Upper lobe of left lung (tissue), 6 donors: Measurements from ENCODE around the gene RS1. TPM values are rescaled to one million over a fixed set of nuclear protein-coding genes. Genes with fewer than 3 reads are reported as not detected.

Experiments used
- ATAC-seq, 2 donors: fragments of 200-7000 bp; cut with Tn5 transposase; one replicate each; pipeline ENCODE4 v1.9.1; 2022; ENCODE audit warnings: mild to moderate bottlenecking in 2 of 2, moderate library complexity in 2 of 2; ENCODE audit not compliant: low FRiP score in 2 of 2
- DNase-seq, 2 donors: peaks; one replicate each; pipeline ENCODE4 v3.0.0-alpha.2; 2019 to 2020
- H3K27ac ChIP-seq, 4 donors: fragments of 200-600 bp; sonication (generic); one replicate each; pipeline ENCODE4 v1.5.1; 2016 to 2019
- H3K27me3 ChIP-seq, 4 donors: fragments of 200-600 bp; sonication (generic); one replicate each; pipeline ENCODE4 v1.5.1; 2017 to 2019
- H3K36me3 ChIP-seq, 4 donors: fragments of 200-600 bp; sonication (generic); one replicate each; pipeline ENCODE4 v1.5.1; 2016 to 2019
- H3K4me1 ChIP-seq, 4 donors: fragments of 200-600 bp; sonication (generic); one replicate each; pipeline ENCODE4 v1.5.1; 2018 to 2019
- H3K4me3 ChIP-seq, 4 donors: fragments of 200-600 bp; sonication (generic); one replicate each; pipeline ENCODE4 v1.5.1; 2017 to 2019; ENCODE audit warnings: mild to moderate bottlenecking in 2 of 4, moderate library complexity in 1 of 4
- H3K9me3 ChIP-seq, 4 donors: fragments of 200-600 bp; sonication (generic); one replicate each; pipeline ENCODE4 v1.5.1; 2018 to 2019
- EP300 ChIP-seq, 4 donors: sonication (generic); formaldehyde crosslinking; IDR thresholded peaks; one replicate each; pipeline ENCODE4 v1.5.1; 2017; ENCODE audit warnings: antibody characterized with exemption in 4 of 4, control low read depth in 2 of 4
- POLR2A ChIP-seq, 4 donors: fragments of 450-650 bp; IDR thresholded peaks; one replicate each; pipeline ENCODE4 v1.5.1; 2016 to 2017; ENCODE audit warnings: antibody characterized with exemption in 4 of 4, mild to moderate bottlenecking in 2 of 4
- POLR2AphosphoS5 ChIP-seq, 2 donors: sonication (generic); formaldehyde crosslinking; IDR thresholded peaks; one replicate each; pipeline ENCODE4 v1.5.1; 2017; ENCODE audit warnings: antibody characterized with exemption in 2 of 2
- WGBS, 2 donors: methylation state at CpG; one replicate each; pipeline ENCODE4 v1.1.5; 2017 to 2018; 5-methylcytosine and 5-hydroxymethylcytosine counted together
- total RNA-seq, 6 donors: library from RNA; depleted of rRNA in 4 of 6; stranded (reverse); fragments of >200 nt in 4 of 6; gene quantifications; one replicate each; pipeline versions ENCODE4 v1.1.0 to v1.2.1, GENCODE V29; 2016 to 2021
- TF ChIP-seq, protein P1 (sequence below), 6 experiments: fragments of 450-650 bp in 4 of 6; fragments of 200-600 bp in 2 of 6; sonication (generic) in 2 of 6; IDR thresholded peaks; one replicate each; pipeline ENCODE4 v1.5.1; 2016 to 2019; ENCODE audit warnings: antibody characterized with exemption in 6 of 6
- donor health status: DM: no; HTN: no; CAD: no; lungs with moderate emphysema.
- donor health status: DM: no; HTN: yes; CAD: no; lungs with severe emphysema.

Gene RS1
- total RNA-seq, 6 donors from 2014 or later: 1.0 to 6.7 (median 4.9) TPM

DNA sequence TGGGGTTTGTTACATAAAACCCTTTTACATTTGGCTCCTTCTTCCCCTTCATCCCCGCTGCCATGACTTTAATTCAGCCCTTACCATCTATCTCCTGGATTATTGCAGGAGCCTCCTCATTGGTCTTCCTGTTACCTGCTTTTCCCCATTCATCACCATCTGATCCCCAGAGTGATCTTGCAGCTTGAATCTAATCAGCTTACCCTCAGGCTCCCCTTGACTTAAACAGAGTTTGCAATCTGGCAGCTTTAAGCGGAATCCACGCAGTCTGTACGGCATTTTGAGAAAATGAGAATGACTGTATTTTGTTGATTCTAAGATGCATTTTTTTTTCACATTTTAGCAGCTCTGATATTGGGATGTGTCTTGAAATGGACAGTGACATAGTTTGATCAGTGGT lies 20.6 kb upstream of the RS1 start:
- no peak overlapping the region for H3K4me3 ChIP-seq
- H3K27me3 ChIP-seq: no peaks in the 10 kb centered on the region
- TF ChIP-seq POLR2AphosphoS5 (IDR thresholded peaks at IDR 0.05) (no peak), EP300 (IDR thresholded peaks at IDR 0.05) (no peak), POLR2A (IDR thresholded peaks at IDR 0.05) (no peak)
- TF ChIP-seq, protein P1, sequence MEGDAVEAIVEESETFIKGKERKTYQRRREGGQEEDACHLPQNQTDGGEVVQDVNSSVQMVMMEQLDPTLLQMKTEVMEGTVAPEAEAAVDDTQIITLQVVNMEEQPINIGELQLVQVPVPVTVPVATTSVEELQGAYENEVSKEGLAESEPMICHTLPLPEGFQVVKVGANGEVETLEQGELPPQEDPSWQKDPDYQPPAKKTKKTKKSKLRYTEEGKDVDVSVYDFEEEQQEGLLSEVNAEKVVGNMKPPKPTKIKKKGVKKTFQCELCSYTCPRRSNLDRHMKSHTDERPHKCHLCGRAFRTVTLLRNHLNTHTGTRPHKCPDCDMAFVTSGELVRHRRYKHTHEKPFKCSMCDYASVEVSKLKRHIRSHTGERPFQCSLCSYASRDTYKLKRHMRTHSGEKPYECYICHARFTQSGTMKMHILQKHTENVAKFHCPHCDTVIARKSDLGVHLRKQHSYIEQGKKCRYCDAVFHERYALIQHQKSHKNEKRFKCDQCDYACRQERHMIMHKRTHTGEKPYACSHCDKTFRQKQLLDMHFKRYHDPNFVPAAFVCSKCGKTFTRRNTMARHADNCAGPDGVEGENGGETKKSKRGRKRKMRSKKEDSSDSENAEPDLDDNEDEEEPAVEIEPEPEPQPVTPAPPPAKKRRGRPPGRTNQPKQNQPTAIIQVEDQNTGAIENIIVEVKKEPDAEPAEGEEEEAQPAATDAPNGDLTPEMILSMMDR (IDR thresholded peaks at IDR 0.05): no peak
- H3K27ac ChIP-seq: no peak overlapping the region
- ATAC-seq (no peak), DNase-seq (no peak)
- H3K4me1 ChIP-seq: no peaks in the 10 kb centered on the region
- no peaks in the 10 kb centered on the region for H3K36me3 ChIP-seq
- WGBS, 2 donors: 87 to 97% methylated on average over 4 of the region's 4 CpGs
- H3K9me3 ChIP-seq: no peaks in the 10 kb centered on the region

DNA sequence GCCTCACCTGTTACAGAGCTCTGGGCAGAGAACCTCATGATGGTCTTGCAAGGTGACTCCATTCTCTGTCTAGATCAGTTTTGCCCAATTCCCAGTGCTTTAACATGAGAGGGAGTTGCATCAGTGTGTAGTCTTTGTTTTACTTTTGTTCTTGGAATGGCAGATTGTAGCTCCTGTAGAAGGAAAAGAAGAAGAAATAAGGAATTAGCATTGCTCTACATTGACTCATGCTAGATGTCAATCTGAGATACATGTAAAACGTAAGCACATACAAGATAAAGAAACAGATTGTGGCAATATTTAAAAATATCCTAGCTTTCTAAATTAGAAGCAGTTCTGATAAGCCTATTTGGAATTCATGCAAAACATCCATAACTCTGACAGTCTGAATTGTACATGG lies 19.5 kb upstream of the RS1 start:
- Histone ChIP-seq H3K27me3 (no peaks in the 10 kb centered on the region), H3K4me1 (no peaks in the 10 kb centered on the region), H3K4me3 (no peak overlapping the region), H3K36me3 (no peaks in the 10 kb centered on the region), H3K27ac (no peak overlapping the region), H3K9me3 (no peaks in the 10 kb centered on the region)
- WGBS, 2 donors: 71 to 82% methylated on average over 1 of the region's 1 CpG
- ATAC-seq: no peak
- DNase-seq: no peak
- TF ChIP-seq POLR2AphosphoS5 (IDR thresholded peaks at IDR 0.05) (no peak), POLR2A (IDR thresholded peaks at IDR 0.05) (no peak), EP300 (IDR thresholded peaks at IDR 0.05) (no peak)
- TF ChIP-seq, protein P1 (IDR thresholded peaks at IDR 0.05): no peak

DNA sequence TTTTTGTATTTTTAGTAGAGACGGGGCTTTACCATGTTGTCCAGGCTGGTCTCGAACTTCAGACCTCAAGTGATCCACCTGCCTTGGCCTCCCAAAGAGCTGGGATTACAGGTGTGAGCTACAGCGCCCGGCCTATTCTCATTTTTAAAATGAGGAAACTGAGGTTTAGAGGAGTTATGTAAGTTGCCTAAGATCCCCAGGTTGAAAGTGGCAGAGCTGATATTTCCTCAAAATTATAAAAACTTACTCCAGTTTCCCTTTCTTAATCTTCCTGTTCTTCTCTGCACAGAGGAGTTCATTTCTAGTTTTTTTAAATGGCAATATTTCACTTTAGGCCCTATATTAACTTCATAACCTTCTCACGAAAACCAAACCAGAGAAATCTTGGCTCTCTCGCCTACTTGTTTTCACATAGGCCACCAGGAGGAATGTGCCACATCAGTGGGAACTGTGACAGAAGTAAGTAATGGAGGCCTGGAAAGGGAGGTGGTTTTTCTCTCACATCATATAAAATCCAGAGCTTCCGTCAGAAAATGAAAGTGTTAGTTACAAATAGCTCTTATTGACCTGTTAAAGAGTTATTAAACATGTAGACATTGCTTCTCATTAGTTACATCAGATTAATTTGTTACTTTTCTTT lies 16.1 kb upstream of the RS1 start:
- H3K4me1 ChIP-seq: no peaks in the 10 kb centered on the region
- 71 to 76% methylated on average over 5 to 7 of the region's 7 CpGs for WGBS, 2 donors
- H3K27ac ChIP-seq: no peak overlapping the region
- no peak for DNase-seq
- TF ChIP-seq POLR2AphosphoS5 (IDR thresholded peaks at IDR 0.05): no peak
- TF ChIP-seq, protein P1 (IDR thresholded peaks at IDR 0.05): no peak
- no peak for TF ChIP-seq EP300 (IDR thresholded peaks at IDR 0.05)
- TF ChIP-seq POLR2A (IDR thresholded peaks at IDR 0.05): no peak
- H3K36me3 ChIP-seq: no peaks in the 10 kb centered on the region
- no peaks in the 10 kb centered on the region for H3K27me3 ChIP-seq
- no peak overlapping the region for H3K4me3 ChIP-seq
- ATAC-seq: no peak
- H3K9me3 ChIP-seq: no peaks in the 10 kb centered on the region

DNA sequence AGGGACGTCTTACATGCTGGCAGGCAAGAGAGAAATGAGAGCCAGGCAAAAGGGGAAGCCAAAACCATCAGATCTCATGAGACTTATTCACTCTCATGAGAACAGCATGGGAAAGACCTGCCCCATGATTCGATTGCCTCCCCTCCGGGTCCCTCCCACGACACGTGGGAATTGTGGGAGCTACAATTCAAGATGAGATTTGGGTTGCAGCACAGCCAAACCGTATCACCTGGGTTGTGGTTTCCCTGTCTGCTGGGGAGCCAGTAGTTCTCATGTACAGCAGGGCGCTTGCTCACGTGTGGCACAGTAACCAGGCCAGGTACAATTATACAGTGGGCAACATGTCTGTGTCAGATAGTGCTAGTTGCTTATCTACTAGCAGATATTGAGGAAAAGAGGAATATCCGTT lies 11.1 kb upstream of the RS1 start:
- H3K4me1 ChIP-seq: no peaks in the 10 kb centered on the region
- no peak overlapping the region for H3K27ac ChIP-seq
- DNase-seq (no peak), ATAC-seq (no peak)
- no peaks in the 10 kb centered on the region for H3K36me3 ChIP-seq
- TF ChIP-seq EP300 (IDR thresholded peaks at IDR 0.05): no peak
- no peak for TF ChIP-seq POLR2AphosphoS5 (IDR thresholded peaks at IDR 0.05)
- TF ChIP-seq, protein P1 (IDR thresholded peaks at IDR 0.05): no peak
- TF ChIP-seq POLR2A (IDR thresholded peaks at IDR 0.05): no peak
- no peak overlapping the region for H3K4me3 ChIP-seq
- 72 to 81% methylated on average over 6 to 9 of the region's 9 CpGs for WGBS, 2 donors
- no peaks in the 10 kb centered on the region for H3K27me3 ChIP-seq
- no peaks in the 10 kb centered on the region for H3K9me3 ChIP-seq

DNA sequence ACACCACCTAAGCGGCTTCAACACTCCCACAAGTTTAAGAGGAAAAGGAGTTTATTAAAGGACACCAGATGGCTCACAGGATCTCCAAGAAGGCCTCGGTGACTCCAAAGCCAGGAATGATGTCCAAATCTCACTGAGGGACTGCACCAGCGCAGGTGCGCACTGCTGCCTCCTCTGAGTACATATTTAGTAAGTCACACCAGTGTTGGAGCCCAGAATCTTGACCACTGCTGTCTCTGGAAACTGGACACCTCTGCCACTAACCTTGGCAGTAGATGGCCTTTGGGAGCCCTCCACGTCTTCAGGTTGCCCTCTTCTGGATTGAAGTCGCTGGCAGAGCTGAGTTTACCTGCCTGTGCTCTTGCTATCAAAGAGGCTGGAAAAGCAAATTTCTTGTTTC lies 10.1 kb upstream of the RS1 start:
- Histone ChIP-seq H3K27ac (no peak overlapping the region), H3K36me3 (no peaks in the 10 kb centered on the region), H3K9me3 (no peaks in the 10 kb centered on the region), H3K4me1 (no peaks in the 10 kb centered on the region), H3K27me3 (no peaks in the 10 kb centered on the region), H3K4me3 (no peak overlapping the region)
- no peak for TF ChIP-seq POLR2A (IDR thresholded peaks at IDR 0.05)
- TF ChIP-seq, protein P1 (IDR thresholded peaks at IDR 0.05): no peak
- no peak for TF ChIP-seq POLR2AphosphoS5 (IDR thresholded peaks at IDR 0.05)
- no peak for TF ChIP-seq EP300 (IDR thresholded peaks at IDR 0.05)
- ATAC-seq: no peak
- no peak for DNase-seq
- 83 to 100% methylated on average over 3 to 6 of the region's 6 CpGs for WGBS, 2 donors
